Endodermal cell (in vitro differentiated cells): ENCODE measurements around the gene ADORA2A. TPM values are rescaled to one million over a fixed set of nuclear protein-coding genes. Genes with fewer than 3 reads are reported as not detected.

Experiments
- DNase-seq: peaks from one replicate; pipeline ENCODE4 v3.0.0-alpha.2; 2017
- H3K27ac ChIP-seq: 2 replicates; pipeline ENCODE4 v1.5.1; 2013; ENCODE audit warnings: mild to moderate bottlenecking, low read depth, low read length, moderate library complexity
- H3K27me3 ChIP-seq: 2 replicates; pipeline ENCODE4 v1.6.1; 2013; ENCODE audit warnings: mild to moderate bottlenecking, low read length, moderate library complexity; ENCODE audit not compliant: insufficient read depth, control insufficient read depth, poor library complexity, severe bottlenecking
- H3K36me3 ChIP-seq: 2 replicates; pipeline ENCODE4 v1.7.0; 2013; ENCODE audit warnings: mild to moderate bottlenecking, low read length, moderate library complexity; ENCODE audit not compliant: control insufficient read depth, insufficient read depth
- H3K4me1 ChIP-seq: one replicate; pipeline ENCODE4 v1.7.0; 2013; ENCODE audit warnings: low read length; ENCODE audit not compliant: control insufficient read depth, insufficient read depth
- H3K4me3 ChIP-seq: 2 replicates; pipeline ENCODE4 v1.5.1; 2013; ENCODE audit warnings: mild to moderate bottlenecking, low read length, moderate library complexity
- H3K9ac ChIP-seq: 2 replicates; pipeline ENCODE4 v1.6.1; 2013; ENCODE audit warnings: mild to moderate bottlenecking, low read length, moderate library complexity; ENCODE audit not compliant: poor library complexity, severe bottlenecking; ENCODE audit errors: extremely low read depth
- H3K9me3 ChIP-seq: 2 replicates; pipeline ENCODE4 v1.6.1; 2013; ENCODE audit warnings: mild to moderate bottlenecking, low read length, moderate library complexity; ENCODE audit not compliant: control insufficient read depth
- H3K27ac Mint-ChIP-seq: 2 replicates; pipeline ENCODE4 v1.8.0; 2020; ENCODE audit warnings: mixed read lengths
- H3K27me3 Mint-ChIP-seq: 2 replicates; pipeline ENCODE4 v1.8.0; 2021; ENCODE audit warnings: mild to moderate bottlenecking, mixed read lengths; ENCODE audit not compliant: insufficient read depth
- H3K36me3 Mint-ChIP-seq: 2 replicates; pipeline ENCODE4 v1.8.0; 2020; ENCODE audit warnings: low read depth, mixed read lengths
- H3K4me1 Mint-ChIP-seq: 2 replicates; pipeline ENCODE4 v1.8.0; 2020; ENCODE audit warnings: mixed read lengths
- H3K4me3 Mint-ChIP-seq: 2 replicates; pipeline ENCODE4 v1.8.0; 2020; ENCODE audit warnings: mild to moderate bottlenecking, moderate library complexity, mixed read lengths
- H3K9me3 Mint-ChIP-seq: 2 replicates; pipeline ENCODE4 v1.8.0; 2020; ENCODE audit warnings: mild to moderate bottlenecking, mixed read lengths
- CTCF ChIP-seq: fragments of 200-600 bp; sonication (generic); conservative IDR thresholded peaks from 2 replicates; pipeline ENCODE4 v1.5.0; 2021; ENCODE audit warnings: antibody characterized with exemption, mild to moderate bottlenecking
- WGBS, 2 experiments: methylation state at CpG; one replicate each; pipeline versions ENCODE4 v1.1.5 to v1.1.7; 2013; ENCODE audit warnings: missing lambda C conversion rate in 2 of 2, mixed read lengths in 1 of 2; ENCODE audit not compliant: insufficient coverage in 1 of 2, insufficient read length in 1 of 2; 5-methylcytosine and 5-hydroxymethylcytosine counted together
- total RNA-seq, 2 donors: library from RNA; stranded (reverse); fragmentation: NEBNext Ultra II Directional in 1 of 2; extraction: Animal tissue kit (Norgen Biotek cat#: 25700) in 1 of 2; gene quantifications; 2 replicates in 1 of 2; 3 replicates in 1 of 2; pipeline ENCODE4 v1.2.1, GENCODE V29; 2021

The ADORA2A gene
- total RNA-seq, 2 donors from 2014 or later = 4.1 to 4.7 TPM

GRCh38 chr22:24474221-24474620 is 46.8 kb downstream of the ADORA2A start:
- H3K9ac ChIP-seq = no peak overlapping the region
- TF ChIP-seq CTCF = no peak
- no peaks in the 10 kb centered on the region for H3K27me3 ChIP-seq
- Mint-ChIP-seq H3K4me1 (no peaks in the 10 kb centered on the region), H3K36me3 (no peaks in the 10 kb centered on the region), H3K9me3 (peaks cover 6% of the 10 kb centered on the region), H3K27ac (no peak overlapping the region), H3K27me3 (no peaks in the 10 kb centered on the region), H3K4me3 (no peak overlapping the region)
- no peaks in the 10 kb centered on the region for H3K36me3 ChIP-seq
- H3K9me3 ChIP-seq = peaks cover 9% of the 10 kb centered on the region
- no peaks in the 10 kb centered on the region for H3K4me1 ChIP-seq
- WGBS, 2 experiments = 54% methylated on average over 1 to 2 of the region's 3 CpGs
- DNase-seq = no peak
- H3K4me3 ChIP-seq = no peak overlapping the region
- no peak overlapping the region for H3K27ac ChIP-seq

- Mint-ChIP-seq H3K4me1 (no peaks in the 10 kb centered on the region), H3K4me3 (no peak overlapping the region), H3K36me3 (no peaks in the 10 kb centered on the region), H3K9me3 (peaks cover 6% of the 10 kb centered on the region), H3K27me3 (no peaks in the 10 kb centered on the region), H3K27ac (no peak overlapping the region)
- H3K27ac ChIP-seq = no peak overlapping the region
- H3K36me3 ChIP-seq = no peaks in the 10 kb centered on the region
- no peak overlapping the region for H3K4me3 ChIP-seq
- no peak for DNase-seq
- H3K9ac ChIP-seq = no peak overlapping the region
- H3K4me1 ChIP-seq = no peaks in the 10 kb centered on the region
- peaks cover 9% of the 10 kb centered on the region for H3K9me3 ChIP-seq
- no peak for TF ChIP-seq CTCF
- WGBS, 2 experiments = 62% methylated on average over 3 of the region's 5 CpGs; no CpG with 5 or more reads in 1 of the 2 experiments
- no peaks in the 10 kb centered on the region for H3K27me3 ChIP-seq
These were observed 47.4 kb downstream of the ADORA2A start for GRCh38 chr22:24474649-24475255.

GRCh38 chr22:24481641-24482040 is 54.2 kb downstream of the ADORA2A start:
- no peak overlapping the region for H3K9ac ChIP-seq
- no peaks in the 10 kb centered on the region for H3K27me3 ChIP-seq
- Mint-ChIP-seq H3K4me3 (no peak overlapping the region), H3K27ac (no peak overlapping the region), H3K27me3 (no peaks in the 10 kb centered on the region), H3K36me3 (no peaks in the 10 kb centered on the region), H3K4me1 (peaks cover 2% of the 10 kb centered on the region), H3K9me3 (no peaks in the 10 kb centered on the region)
- H3K4me3 ChIP-seq = no peak overlapping the region
- no peak for DNase-seq
- TF ChIP-seq CTCF = no peak
- H3K27ac ChIP-seq = no peak overlapping the region
- no peaks in the 10 kb centered on the region for H3K9me3 ChIP-seq
- H3K4me1 ChIP-seq = no peaks in the 10 kb centered on the region
- H3K36me3 ChIP-seq = no peaks in the 10 kb centered on the region
- 32 to 40% methylated on average over 1 of the region's 1 CpG for WGBS, 2 experiments
